Calu3 (cell line): ENCODE results near the gene C7orf25. TPM values are rescaled to one million over a fixed set of nuclear protein-coding genes. Genes with fewer than 3 reads are reported as not detected.

Experiments used
- BruUV-seq: library from RNA; stranded (reverse); fragments of 400-500 nt; replicated peaks from 2 replicates; lab custom pipeline; 2021; lab: Mats Ljungman, UMichigan
- CTCF ChIA-PET: fragments of 300-600 bp; sonication (Branson Sonifier 250); formaldehyde crosslinking; loops from one replicate; lab custom pipeline; 2022; ENCODE audit warnings: antibody characterized with exemption; lab: Charles Lee
- DNase-seq: peaks from one replicate; pipeline ENCODE4 v3.0.0; 2022
- H3K27ac Mint-ChIP-seq: one replicate; pipeline ENCODE4 v1.8.0; 2022; ENCODE audit warnings: mixed read lengths; ENCODE audit not compliant: unreplicated experiment
- H3K27me3 Mint-ChIP-seq: one replicate; pipeline ENCODE4 v1.8.0; 2022; ENCODE audit warnings: mixed read lengths; ENCODE audit not compliant: unreplicated experiment
- H3K36me3 Mint-ChIP-seq: one replicate; pipeline ENCODE4 v1.8.0; 2022; ENCODE audit warnings: mild to moderate bottlenecking, moderate library complexity, mixed read lengths; ENCODE audit not compliant: insufficient read depth, unreplicated experiment
- H3K4me1 Mint-ChIP-seq: one replicate; pipeline ENCODE4 v1.8.0; 2022; ENCODE audit warnings: mild to moderate bottlenecking, low read depth, mixed read lengths; ENCODE audit not compliant: unreplicated experiment
- H3K4me3 Mint-ChIP-seq: one replicate; pipeline ENCODE4 v1.8.0; 2022; ENCODE audit warnings: mild to moderate bottlenecking, low read depth, moderate library complexity, mixed read lengths; ENCODE audit not compliant: unreplicated experiment
- H3K9me3 Mint-ChIP-seq: one replicate; pipeline ENCODE4 v1.8.0; 2022; ENCODE audit warnings: low read depth, mixed read lengths; ENCODE audit not compliant: unreplicated experiment
- intact Hi-C: fragments of 100-400 bp; cut with micrococcal nuclease; formaldehyde crosslinking; loops from one replicate; pipeline ENCODE4 v1.10.0; 2022; ENCODE audit not compliant: unreplicated experiment
- total RNA-seq: library from RNA; stranded (reverse); gene quantifications from 2 replicates; pipeline ENCODE4 v1.2.3, GENCODE V29; 2022
- TF ChIP-seq, protein P1 (sequence below): fragments of 200-600 bp; IDR thresholded peaks from one replicate; pipeline ENCODE4 v1.8.0; 2022; ENCODE audit warnings: antibody characterized with exemption; ENCODE audit not compliant: unreplicated experiment

C7orf25 gene
- total RNA-seq, 1 experiment from 2014 or later, result 10.4 TPM

DNA sequence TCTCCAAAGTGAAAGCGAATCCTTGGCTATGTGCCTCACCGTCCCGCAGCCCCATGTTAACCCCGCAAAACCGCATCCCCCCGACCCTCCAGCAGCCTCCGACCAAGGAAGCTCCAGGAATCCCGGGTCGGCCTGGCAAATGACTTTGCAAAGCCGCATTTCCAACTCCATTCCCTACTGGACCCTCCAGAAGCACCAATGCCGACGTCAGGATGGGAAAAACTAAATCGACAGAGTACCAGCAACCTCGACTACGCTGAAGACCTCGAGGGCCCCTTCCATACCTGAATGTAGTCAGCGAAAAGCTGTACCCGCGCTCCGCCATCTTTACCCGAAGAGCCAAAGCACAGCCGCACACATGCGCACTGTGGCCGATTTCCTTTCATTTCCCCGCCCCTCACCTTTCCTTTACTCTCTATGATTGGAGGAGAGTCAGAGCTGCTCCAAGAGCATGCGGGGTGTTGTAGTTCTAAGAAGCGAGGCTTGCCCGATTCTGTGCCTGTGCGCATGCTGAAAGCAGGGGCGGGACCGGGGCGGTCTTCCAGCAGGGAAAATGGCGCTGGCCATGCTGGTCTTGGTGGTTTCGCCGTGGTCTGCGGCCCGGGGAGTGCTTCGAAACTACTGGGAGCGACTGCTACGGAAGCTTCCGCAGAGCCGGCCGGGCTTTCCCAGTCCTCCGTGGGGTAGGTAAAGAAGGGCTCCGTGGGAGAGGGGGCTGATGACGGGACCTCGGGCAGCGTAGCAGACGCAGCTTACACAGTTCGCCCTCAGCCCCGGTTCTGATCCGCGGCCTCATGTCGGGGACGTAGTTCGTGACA lies 20.2 kb upstream of the C7orf25 start, which contains the start of the genes MRPL32 and PSMA2:
TSS of gene MRPL32 (plus strand) at position 543 of the 818 bp plus-strand sequence. CDS start at position 554, 11 bp downstream.
TSS of gene PSMA2 (minus strand) at position 341 of the 818 bp plus-strand sequence. CDS start at position 325, 16 bp downstream.
- peaks cover 26% of the 10 kb centered on the region for H3K4me1 Mint-ChIP-seq
- no peaks in the 10 kb centered on the region for H3K27me3 Mint-ChIP-seq
- DNase-seq, result peak; percentile 98
- BruUV-seq, result TSS peak; percentile 73
- H3K4me3 Mint-ChIP-seq, result peak within 1 kb of the TSS; percentile 100
- H3K27ac Mint-ChIP-seq, result peak within 1 kb of the TSS; percentile 99
- TF ChIP-seq, protein P1, sequence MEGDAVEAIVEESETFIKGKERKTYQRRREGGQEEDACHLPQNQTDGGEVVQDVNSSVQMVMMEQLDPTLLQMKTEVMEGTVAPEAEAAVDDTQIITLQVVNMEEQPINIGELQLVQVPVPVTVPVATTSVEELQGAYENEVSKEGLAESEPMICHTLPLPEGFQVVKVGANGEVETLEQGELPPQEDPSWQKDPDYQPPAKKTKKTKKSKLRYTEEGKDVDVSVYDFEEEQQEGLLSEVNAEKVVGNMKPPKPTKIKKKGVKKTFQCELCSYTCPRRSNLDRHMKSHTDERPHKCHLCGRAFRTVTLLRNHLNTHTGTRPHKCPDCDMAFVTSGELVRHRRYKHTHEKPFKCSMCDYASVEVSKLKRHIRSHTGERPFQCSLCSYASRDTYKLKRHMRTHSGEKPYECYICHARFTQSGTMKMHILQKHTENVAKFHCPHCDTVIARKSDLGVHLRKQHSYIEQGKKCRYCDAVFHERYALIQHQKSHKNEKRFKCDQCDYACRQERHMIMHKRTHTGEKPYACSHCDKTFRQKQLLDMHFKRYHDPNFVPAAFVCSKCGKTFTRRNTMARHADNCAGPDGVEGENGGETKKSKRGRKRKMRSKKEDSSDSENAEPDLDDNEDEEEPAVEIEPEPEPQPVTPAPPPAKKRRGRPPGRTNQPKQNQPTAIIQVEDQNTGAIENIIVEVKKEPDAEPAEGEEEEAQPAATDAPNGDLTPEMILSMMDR, result no peak
- no peaks in the 10 kb centered on the region for H3K9me3 Mint-ChIP-seq
- intact Hi-C loops, result loop anchor here (5.0 kb wide), 1 partner anchor 660 kb away; no protein-coding TSS in a partner anchor
- peaks cover 51% of the 10 kb centered on the region for H3K36me3 Mint-ChIP-seq
- CTCF ChIA-PET, result interaction anchor here (0.7 to 2.1 kb wide), 11 partner anchors 9 to 1949 kb away, joined by 3 to 12 read pairs (median 4); partner anchors contain the start of genes C7orf25 and STK17A

DNA sequence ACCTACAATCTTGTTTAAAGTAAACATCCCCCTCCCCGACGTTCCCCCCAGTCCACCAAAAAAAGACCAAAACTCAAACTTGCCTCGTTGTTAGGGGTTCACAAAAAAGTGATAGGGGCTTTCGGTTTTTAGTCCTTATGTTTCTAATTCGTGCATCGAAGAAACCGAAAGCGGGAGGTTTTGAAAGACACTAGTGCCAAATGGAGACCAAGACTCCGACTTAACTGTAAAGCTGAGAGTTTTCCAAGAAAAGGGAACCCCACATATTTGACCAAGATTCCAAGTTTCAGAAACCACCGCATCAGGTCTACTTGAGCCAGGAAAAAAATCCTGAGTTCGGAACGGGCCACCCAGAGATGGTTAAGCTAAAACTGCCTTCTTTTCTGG lies 19.6 kb upstream of the C7orf25 start:
- H3K27me3 Mint-ChIP-seq, result no peaks in the 10 kb centered on the region
- no TSS peak for BruUV-seq
- H3K36me3 Mint-ChIP-seq, result peaks cover 54% of the 10 kb centered on the region
- H3K4me1 Mint-ChIP-seq, result peaks cover 26% of the 10 kb centered on the region
- H3K9me3 Mint-ChIP-seq, result no peaks in the 10 kb centered on the region
- DNase-seq, result no peak
- peak overlapping the region; percentile 100 for H3K4me3 Mint-ChIP-seq
- CTCF ChIA-PET, result interaction anchor here (0.7 to 2.1 kb wide), 6 partner anchors 13 to 991 kb away, joined by 3 to 12 read pairs (median 4); partner anchors contain the start of gene STK17A
- TF ChIP-seq, protein P1, result no peak
- H3K27ac Mint-ChIP-seq, result peak overlapping the region; percentile 99
- intact Hi-C loops, result loop anchor here (5.0 kb wide), 1 partner anchor 661 kb away; no protein-coding TSS in a partner anchor

DNA sequence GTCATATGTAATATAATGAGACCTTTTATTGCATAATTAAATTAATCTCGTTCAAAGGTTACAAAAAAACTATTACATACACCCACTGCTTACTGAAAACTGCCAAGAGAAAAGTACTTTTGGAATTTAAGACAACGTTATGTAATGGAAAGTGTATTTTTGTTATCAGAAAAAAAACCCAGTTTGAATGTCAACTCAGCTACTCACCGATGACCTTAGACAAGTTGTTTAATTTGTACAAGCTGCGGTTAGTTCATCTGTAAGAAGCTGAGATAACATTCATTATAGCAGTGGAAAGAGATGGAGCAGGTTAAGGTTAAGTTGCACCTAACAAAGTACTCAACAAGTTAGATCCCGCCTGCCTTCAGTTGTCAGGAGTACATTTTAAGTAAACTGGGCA lies 19.0 kb upstream of the C7orf25 start:
- peak overlapping the region; percentile 99 for H3K27ac Mint-ChIP-seq
- CTCF ChIA-PET, result no interaction called here
- H3K4me1 Mint-ChIP-seq, result peaks cover 26% of the 10 kb centered on the region

GRCh38 chr7:42929449-42929848 lies 17.6 kb upstream of the C7orf25 start:
- Mint-ChIP-seq H3K9me3 (no peaks in the 10 kb centered on the region), H3K27me3 (no peaks in the 10 kb centered on the region), H3K4me3 (peak overlapping the region; percentile 22), H3K36me3 (peaks cover 52% of the 10 kb centered on the region), H3K27ac (peak overlapping the region; percentile 4), H3K4me1 (peaks cover 26% of the 10 kb centered on the region)
- BruUV-seq, result no TSS peak
- intact Hi-C loops, result no loop called here
- TF ChIP-seq, protein P1, result no peak
- DNase-seq, result no peak
- CTCF ChIA-PET, result interaction anchor here (0.8 kb wide), 1 partner anchor 15 kb away, joined by 5 read pairs; no protein-coding TSS in a partner anchor

More for the DNA sequence above, 19.0 kb upstream of the C7orf25 start:
- DNase-seq, result no peak
- BruUV-seq, result no TSS peak
- H3K36me3 Mint-ChIP-seq, result peaks cover 51% of the 10 kb centered on the region
- intact Hi-C loops, result loop anchor here (5.0 kb wide), 1 partner anchor 661 kb away; no protein-coding TSS in a partner anchor
- H3K4me3 Mint-ChIP-seq, result peak overlapping the region; percentile 100
- no peaks in the 10 kb centered on the region for H3K27me3 Mint-ChIP-seq
- H3K9me3 Mint-ChIP-seq, result no peaks in the 10 kb centered on the region
- TF ChIP-seq, protein P1, result no peak
